HG03571 (cell line): ENCODE measurements around the gene ABCA7.
A peak's percentile ranks its signal among the peaks of the same experiment; 100 is the strongest.

Experiments
- ATAC-seq: cut with Tn5 transposase; IDR thresholded peaks from one replicate; pipeline ENCODE4 v1.9.1; 2021; ENCODE audit not compliant: unreplicated experiment

ABCA7 gene

DNA sequence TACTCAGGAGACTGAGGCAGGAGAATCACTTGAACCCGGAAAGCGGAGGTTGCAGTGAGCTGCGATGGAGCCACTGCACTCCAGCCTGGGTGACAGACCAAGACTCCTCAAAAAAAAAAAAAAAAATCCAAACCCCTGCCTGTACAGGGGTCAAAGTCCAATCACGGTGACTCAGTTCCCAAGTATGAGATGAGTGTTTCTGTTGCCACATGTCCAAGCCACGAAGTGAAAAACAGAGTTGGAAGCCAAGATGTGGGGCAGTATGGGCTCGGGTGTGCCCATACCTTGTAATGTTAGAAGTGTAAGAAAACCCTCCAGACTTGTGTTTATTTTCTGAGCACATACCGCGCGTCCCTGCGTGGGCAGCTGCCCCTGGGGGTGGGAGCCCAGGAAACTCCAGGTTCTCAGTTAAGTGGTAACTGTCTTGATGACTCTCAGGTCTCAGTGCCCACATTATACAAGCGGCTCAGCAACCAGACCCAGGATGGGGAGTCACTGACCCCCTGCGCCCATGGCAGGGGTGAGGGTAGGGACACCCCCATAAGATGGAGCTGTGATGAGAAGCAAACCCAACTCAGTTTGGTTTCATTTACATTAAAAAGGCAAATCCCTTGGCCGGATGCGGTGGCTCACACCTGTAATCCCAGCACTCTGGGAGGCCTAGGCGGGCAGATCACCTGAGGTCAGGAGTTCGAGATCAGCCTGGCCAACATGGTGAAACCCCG, 62.7 kb downstream of the ABCA7 start:
- no peak for ATAC-seq

DNA sequence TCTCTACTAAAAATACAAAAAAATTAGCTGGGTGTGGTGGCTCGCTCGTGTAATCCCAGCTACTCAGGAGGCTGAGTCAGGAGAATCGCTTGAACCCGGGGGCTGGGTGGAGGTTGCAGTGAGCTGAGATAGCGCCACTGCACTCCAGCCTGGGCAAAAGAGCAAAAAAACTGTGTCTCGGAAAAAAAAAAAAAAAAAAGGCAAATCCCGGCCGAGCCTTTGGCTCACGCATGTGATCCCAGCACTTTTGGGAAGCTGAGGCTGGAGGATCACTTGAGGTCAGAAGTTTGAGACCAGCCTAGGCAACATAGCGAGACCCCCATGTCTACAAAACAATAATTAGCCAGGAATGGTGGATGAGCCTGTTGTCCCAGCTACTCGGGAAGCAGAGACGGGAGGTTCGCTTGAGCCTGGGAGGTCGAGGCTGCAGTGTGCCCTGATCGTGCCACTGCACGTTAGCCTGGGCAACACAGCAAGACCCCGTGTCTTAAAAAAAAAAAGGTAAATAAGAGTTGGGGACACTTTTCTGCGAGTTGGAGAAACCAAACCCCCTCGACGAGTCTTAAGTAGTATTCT, 63.3 kb downstream of the ABCA7 start:
- no peak for ATAC-seq

DNA sequence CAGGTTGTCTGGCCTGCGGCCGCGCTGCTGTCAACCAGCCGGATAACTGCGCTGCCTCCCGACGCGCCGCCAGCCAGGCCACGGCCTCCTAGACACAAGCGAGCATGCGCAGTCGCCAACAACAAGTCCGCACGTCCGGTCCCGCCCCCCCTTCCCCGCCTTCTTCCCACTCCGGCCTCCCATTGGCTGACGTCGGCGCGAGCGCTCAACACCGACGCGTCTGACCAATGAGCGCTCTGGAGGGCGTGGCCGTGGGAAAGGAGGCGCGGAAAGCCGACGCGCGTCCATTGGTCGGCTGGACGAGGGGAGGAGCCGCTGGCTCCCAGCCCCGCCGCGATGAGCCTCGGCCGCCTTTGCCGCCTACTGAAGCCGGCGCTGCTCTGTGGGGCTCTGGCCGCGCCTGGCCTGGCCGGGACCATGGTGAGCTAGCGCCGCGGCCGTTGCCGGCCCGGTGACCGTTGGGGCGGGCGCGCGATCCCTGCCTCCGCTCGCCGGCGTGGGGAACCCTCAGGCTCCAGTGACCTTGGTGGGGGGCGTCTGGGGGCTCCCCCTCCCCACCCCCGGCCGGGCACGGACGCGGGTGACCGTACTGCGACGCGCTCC, 63.9 kb downstream of the ABCA7 start, which contains the start of gene GPX4:
Gene GPX4, plus strand, starts transcription at position 287 of the 603 bp plus-strand sequence. Its CDS starts 50 bp downstream, at position 337.
- peak; percentile 54 for ATAC-seq

DNA sequence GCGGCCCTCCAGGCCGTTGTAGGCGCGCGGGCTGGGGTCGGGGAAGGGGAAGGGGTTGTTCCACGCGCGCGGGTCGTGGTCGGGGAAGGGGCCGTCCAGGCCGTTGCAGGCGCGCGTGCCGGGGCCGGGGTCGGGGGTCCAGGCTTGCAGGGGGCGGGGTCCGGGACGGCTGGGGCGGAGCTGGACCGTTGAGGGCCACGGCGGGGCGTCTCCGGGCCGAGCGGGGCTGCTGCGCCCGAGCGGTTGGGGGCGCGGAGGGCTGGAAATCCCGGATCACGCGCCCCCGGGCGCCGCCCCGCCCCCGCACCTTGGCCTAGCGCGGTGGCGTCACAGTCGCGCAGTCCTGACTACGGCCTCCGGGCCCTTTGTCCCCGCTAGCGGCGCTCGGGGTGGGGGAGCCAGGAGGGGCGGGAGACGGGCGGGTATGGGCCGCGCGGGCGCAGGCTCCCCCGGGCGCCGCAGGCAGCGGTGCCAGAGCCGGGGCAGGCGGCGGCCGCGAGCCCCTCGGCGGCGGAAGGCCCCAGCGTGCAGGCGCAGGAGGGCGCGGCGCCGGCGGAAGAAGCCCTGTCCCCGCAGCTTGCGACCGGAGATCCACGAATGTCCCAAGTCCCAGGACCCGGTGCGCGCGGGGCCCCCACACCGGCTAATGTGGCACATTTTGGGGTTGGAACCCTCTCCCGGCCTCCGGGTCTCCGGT, 64.6 kb downstream of the ABCA7 start:
- ATAC-seq: peak; percentile 31

DNA sequence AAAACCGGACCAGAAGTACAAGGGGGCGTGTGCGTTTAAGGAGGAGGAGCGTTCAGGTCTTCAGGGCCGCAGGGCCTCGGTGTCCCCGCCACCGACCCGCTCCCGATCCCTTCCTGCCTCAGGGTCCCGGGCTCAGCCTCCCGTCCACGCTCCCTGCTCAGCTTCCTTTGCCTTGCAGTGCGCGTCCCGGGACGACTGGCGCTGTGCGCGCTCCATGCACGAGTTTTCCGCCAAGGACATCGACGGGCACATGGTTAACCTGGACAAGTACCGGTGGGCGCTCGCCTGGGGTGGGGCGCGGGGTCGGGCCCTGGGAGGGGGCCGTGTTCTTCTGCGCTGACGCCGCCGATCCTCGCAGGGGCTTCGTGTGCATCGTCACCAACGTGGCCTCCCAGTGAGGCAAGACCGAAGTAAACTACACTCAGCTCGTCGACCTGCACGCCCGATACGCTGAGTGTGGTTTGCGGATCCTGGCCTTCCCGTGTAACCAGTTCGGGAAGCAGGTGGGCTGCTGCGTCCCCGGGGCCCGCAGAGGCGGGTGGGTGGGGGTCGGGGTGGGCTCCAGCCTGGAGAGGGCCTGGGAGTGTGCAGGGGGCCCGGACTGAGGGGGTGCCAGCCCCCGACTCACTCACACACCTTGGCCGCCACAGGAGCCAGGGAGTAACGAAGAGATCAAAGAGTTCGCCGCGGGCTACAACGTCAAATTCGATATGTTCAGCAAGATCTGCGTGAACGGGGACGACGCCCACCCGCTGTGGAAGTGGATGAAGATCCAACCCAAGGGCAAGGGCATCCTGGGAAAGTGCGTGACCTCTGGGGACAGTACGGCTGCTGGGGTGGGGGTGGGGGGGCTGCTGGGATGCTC, 65.3 kb downstream of the ABCA7 start:
- ATAC-seq: no peak

DNA sequence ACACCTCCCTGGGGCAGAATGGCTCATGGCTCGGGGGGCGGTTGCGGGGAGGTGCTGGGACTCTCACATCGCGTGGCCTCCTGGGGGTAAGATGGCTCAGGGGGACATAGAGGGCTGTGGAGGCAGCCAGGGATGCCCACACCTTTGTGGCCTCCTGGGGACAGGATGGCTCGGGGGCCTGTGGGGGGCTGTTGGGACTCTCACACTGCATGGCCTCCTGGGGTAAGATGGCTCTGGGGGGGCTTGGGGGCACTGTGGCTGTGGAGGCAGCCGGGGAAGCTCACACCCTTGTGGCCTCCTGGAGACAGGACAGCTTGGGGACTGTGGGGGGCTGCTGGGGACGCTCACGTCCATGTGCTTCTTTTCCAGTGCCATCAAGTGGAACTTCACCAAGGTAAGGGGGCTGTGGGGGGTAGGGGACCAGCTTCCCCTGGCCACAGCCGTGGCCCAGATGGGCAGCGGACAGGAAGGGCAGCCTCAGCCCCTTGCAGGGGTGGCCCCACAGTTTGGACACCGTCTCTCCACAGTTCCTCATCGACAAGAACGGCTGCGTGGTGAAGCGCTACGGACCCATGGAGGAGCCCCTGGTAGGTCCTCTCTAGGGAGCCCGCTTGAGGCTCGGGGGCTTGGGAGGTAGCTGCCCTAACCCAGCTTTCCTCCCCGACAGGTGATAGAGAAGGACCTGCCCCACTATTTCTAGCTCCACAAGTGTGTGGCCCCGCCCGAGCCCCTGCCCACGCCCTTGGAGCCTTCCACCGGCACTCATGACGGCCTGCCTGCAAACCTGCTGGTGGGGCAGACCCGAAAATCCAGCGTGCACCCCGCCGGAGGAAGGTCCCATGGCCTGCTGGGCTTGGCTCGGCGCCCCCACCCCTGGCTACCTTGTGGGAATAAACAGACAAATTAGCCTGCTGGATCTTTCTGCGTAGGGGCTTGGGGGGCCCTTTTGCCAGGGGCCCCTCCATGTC, 66.2 kb downstream of the ABCA7 start:
- ATAC-seq: no peak

DNA sequence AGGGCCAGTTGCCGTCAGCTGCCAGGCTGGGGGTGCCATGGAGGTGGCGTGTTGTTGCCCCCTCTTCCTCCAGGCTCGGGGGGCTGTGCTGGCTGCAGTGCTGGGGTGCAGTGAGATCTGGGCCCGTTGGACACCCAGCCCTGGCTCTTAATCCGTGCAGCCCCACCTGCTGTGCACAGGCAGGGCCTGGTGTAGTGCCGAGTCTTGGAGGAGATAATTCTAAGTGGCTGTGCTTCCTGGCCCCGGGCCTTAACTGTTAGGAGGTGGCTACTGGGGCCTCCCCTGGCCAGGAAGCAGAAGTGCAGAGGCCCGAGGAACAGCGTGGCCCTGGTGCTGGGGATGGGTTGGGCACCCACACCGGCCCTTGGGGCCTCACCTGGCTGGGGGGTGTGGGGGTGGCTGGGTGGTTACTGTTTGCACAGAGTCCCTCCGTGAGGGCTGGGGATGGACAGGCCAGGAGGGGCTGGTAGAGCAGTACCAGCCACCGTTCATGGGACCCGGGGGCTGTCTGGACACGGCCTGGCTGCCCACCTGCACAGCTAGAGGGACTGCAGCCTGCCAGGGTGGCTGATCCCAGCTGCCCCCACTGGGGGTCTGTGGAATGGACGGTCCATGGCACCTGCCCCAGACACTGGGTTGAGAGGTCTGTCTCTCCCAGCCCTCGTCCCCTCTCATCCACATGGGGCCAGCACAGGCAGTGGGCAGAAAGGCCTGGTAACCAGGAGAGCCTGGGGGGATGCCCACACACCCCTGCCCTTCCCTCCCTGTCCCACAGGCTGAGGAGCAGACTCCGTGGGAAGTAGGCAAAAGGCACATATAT, 67.1 kb downstream of the ABCA7 start:
- ATAC-seq: no peak

DNA sequence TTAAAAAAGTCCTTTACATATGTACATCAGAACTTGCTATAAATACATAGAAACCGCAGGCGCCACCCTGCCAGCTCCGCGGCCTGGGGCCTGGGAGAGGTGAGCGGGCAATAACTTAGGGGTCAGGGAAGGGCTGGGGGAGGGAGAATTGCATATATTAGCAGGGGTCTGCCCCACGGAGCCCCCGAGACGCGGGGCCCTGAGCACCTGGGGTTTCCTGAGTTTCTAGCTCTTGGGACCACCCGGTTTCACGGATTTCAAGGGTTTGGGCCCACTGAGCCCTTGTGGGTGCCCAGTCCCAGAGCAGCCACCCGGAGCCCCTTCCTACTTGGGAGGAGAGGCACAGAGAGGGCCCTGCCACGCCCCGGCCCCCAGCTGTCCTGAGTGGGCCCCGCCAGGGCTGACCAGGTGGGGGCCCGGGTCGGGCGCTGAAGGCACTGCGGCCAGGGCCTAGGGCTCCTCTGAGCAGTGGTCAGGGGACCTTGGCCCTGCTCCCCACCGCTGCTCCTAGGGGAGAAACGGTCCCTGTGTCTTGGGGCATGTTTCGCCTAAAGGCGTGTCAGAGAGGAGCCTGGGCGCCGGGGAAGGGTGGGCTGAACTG, 67.9 kb downstream of the ABCA7 start:
- no peak for ATAC-seq

DNA sequence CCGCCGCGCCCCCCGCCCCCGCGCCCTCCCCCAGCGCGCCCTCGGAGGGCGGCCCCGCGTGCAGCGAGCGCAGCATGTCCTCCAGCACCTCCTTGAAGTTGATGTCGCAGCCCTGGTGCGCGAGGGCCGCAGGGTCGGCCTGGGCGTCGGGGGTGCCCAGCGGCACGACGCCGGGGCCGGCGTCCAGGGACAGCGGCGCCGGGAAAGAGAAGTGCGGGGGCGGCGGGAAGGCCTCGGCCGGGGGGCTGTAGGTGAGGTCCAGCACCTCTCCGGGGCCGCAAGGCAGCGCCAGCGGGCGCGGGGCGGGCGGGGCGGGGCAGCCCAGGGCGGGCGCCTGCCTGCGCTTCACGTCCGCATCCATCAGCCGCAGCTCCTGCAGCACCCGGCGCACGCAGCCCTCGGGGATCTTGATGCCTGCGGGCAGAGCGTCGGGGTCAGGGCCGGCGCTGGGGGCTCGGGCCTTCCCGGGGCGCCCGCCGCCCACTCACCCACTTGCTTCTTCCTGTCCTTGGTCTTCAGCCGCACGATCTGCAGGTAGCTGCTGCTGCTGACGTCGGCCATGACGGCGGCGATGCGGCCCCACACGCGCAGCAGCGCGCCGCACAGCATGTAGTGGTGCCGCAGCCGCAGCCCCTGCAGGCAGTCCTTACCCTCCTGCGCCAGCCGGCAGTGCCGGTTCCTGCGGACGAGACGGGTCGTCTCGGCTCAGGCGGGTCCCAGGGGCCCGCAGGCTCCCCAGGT, 68.6 kb downstream of the ABCA7 start:
- no peak for ATAC-seq

DNA sequence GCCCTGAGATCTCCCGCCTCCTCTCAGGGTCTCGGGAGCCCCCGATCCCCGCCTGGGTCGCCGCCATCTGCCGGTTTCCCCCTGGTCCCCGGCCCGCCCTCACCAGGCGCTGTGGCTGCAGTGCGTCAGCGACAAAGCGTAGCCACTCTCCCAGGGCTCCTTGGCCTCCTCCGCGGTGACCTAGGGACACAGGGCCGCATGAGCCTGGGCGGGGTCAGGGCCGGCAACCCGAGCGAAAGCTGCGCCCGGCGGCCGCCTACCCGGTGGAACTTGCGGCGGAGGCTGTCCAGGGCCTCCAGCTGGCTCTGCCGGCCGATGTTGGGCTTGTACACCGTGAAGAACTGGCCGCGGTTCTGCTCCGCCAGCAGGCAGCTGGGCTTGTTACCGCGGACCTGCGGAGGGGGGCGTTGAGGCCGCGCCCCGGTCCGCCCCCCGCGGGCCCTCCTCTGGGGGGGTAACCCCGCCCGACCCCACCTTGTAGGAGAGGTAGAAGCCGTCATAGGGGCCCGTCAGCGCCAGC, 69.2 kb downstream of the ABCA7 start:
- no peak for ATAC-seq

DNA sequence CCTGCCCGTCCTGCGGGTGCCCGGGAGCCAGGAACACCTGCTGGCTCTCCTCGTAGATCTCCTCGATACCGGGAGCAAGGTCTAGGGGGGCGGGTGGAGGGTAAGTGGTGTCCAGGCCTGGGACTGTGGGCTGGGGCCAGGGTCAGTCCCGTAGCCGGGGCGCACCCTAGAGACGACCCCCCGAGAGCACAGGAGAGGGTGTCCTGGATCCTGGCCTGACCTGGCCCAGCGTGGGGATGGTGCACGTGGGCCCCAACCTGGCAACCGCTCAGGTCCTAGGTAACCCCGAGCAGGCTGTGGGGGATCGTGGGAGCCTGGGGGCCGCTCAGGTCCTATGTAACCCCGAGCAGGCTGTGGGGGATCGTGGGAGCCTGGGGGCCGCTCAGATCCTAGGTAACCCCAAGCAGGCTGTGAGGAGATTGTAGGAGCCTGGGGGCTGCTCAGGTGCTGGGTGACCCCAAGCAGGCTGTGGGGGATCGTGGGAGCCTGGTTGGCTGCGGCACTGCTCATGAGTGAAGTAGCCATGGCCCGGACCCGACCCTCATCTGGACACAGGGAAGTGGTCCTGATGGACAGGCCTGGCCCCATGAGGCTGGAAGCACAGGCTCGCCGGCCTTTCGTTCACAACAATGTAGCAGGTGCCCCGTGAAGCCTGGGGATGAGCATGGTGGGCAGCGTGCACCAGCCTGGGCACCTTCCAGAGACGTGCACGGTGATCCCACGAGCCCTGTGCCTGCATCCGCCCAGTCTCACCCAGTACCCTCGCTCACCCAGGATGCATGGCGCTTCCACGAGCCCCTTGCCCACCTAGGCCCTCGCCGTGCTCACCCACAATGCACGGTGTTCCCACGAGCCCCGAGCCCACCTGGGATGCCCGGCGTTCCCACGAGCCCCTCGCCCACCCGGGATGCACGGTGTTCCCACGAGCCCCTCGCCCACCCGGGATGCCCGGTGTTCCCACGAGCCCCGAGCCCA, 70.1 kb downstream of the ABCA7 start:
- ATAC-seq: no peak

DNA sequence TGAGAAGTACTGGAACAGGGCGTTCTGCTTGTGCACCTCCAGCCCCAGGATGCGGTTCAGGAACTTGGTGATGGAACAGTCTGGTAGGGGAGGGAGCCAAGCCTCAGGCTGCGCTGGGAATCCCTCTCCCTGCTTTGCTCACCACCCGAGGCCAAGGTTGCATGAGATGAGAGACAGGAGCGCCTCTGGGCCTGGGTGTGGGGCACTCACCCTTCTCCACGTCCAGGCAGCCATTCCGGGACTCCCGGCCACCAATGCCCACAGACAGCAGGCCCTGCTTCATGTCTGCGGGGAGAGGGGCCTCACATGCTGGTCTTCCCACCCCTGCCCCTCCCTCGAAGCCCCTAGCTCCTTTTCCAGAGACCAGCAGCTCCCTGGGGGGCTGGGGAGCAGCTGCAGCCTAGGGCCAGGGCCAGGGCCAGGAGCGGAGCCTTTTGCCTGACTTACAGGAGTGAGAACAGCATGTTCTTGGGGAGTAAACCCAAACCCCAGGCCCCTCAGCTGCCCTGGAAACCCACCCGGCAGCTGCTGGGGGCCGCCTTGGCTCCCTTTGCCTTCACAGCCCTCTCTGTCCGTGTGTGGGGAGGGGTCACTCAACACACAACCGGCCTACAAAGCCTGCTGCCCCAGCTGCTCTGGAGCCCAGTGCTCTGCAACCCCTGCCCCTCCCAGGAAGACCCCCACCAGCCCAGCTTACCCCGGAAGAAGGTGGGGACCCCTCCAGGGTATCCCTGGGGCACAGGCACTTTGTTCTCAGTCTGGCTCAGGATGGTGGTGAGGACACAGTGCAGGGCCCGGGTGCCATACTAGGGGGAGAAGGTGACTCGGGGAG, 71.1 kb downstream of the ABCA7 start:
- ATAC-seq: no peak

DNA sequence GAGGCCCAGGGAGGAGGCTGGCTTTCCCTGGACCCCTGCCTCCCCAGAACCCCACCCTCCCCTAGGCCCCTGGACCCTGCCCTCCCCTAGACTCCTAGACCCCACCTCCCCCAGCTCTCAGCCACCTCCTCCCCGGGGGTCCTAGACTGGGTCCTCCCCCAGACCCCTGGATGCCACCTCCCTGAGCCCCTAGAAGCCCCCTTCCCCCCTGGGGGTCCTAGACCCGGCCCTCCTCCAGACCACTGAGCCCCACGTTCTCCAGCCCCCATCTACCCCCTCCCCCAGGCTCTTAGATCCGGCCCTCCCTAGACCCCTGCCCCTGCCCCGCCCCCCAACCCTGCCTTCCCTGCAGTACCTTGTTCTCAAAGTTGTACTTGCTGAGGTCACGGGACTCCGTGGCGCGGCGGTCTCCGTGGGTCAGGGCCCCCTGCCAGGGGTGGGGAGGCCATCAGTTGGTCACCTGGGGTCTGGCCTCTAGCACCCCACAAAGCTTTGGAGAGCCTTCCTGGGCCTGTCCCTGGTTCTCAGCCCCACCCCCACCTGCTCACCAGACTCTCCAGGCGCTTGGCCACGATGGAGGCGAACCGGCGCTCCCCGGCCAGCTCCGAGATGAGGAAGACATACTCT, 71.8 kb downstream of the ABCA7 start:
- no peak for ATAC-seq

DNA sequence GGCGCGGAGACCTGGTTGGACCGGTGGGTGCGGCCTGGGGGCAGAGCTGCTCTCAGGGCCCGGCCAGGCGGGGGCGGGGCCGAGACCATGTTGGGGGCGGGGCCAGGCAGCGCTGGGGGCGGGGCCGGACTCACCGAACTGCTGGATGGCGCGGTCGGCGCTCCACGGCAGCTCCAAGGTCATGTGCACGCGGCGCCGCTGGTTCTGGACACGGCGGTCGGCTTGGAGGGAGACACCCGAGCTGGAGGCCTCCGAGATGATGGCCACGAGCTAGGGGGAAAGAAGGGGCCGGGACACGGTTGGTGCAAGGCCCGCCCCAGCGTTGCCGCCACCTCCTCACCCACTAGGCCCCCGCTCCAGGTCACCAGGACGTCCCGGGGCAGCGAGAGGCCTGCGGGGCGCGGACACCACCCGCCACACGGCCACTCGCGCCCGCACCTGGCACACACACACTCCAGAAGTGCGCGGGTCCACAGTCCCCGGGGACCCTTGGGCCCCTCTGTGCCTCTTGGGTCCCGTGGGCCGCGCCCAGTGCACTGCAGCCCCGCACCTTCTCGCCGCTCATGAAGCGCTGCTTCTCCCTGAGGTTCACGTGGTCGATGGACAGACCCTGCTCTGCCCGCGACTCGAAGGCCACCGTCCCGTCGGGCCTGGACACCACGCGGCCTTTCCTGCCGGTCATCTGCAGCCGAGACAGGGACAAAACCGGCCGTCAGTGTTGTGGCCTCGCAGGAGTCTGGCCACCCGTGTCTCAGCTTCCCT, 72.5 kb downstream of the ABCA7 start:
- no peak for ATAC-seq
